IMR-90 (cell line): ENCODE data around the gene EHMT1. TPM values are rescaled to one million over a fixed set of nuclear protein-coding genes. Genes with fewer than 3 reads are reported as not detected.

Experiments used
- ATAC-seq: fragments of 200-7000 bp; cut with Tn5 transposase; 2 replicates; pipeline ENCODE4 v1.9.1; 2020; ENCODE audit warnings: low read depth, mild to moderate bottlenecking, moderate library complexity
- BruUV-seq: library from RNA; stranded (reverse); fragments of 400-500 nt; replicated peaks from 2 replicates; lab custom pipeline; 2021; lab: Mats Ljungman, UMichigan
- CTCF ChIA-PET: fragments of 300-600 bp; formaldehyde crosslinking; extraction: SDS; loops from one replicate; lab custom pipeline; 2021; ENCODE audit warnings: antibody characterized with exemption; lab: Yijun Ruan, JAX
- POLR2A ChIA-PET: fragments of 300-600 bp; sonication (Branson Sonifier 250); formaldehyde crosslinking; loops from one replicate; lab custom pipeline; 2022; ENCODE audit warnings: antibody characterized with exemption; ENCODE audit not compliant: unreplicated experiment; lab: Charles Lee
- DNase-seq: peaks from one replicate; pipeline ENCODE4 v3.0.0; 2013
- H2AFZ ChIP-seq: replicated peaks from 2 replicates; pipeline ENCODE3; 2013; ENCODE audit warnings: low read length, mild to moderate bottlenecking; ENCODE audit not compliant: poor library complexity
- H2AK5ac ChIP-seq: 2 replicates; pipeline ENCODE4 v1.6.1; 2013; ENCODE audit warnings: low read depth, low read length, inconsistent platforms
- H2AK9ac ChIP-seq: replicated peaks from 2 replicates; pipeline ENCODE3; 2013; ENCODE audit warnings: mild to moderate bottlenecking, low read depth, low read length, moderate library complexity; ENCODE audit not compliant: poor library complexity
- H2BK120ac ChIP-seq: 2 replicates; pipeline ENCODE4 v1.6.1; 2013; ENCODE audit warnings: low read depth, low read length, inconsistent platforms
- H2BK15ac ChIP-seq: 3 replicates; pipeline ENCODE4 v1.6.1; 2013; ENCODE audit warnings: low read depth, low read length, inconsistent platforms
- H2BK20ac ChIP-seq: 2 replicates; pipeline ENCODE4 v1.6.1; 2013; ENCODE audit warnings: low read depth, mild to moderate bottlenecking, inconsistent platforms, low read length, moderate library complexity
- H2BK5ac ChIP-seq: 2 replicates; pipeline ENCODE4 v1.6.1; 2013; ENCODE audit warnings: mild to moderate bottlenecking, low read depth, low read length, inconsistent platforms; ENCODE audit not compliant: poor library complexity, severe bottlenecking
- H3K14ac ChIP-seq: replicated peaks from 2 replicates; pipeline ENCODE4 v1.6.1; 2013; ENCODE audit warnings: low read depth, low read length, inconsistent platforms
- H3K18ac ChIP-seq: 2 replicates; pipeline ENCODE4 v1.6.1; 2013; ENCODE audit warnings: low read depth, low read length, control low read depth
- H3K23ac ChIP-seq: 2 replicates; pipeline ENCODE4 v1.6.1; 2013; ENCODE audit warnings: low read depth, low read length, inconsistent platforms
- H3K27ac ChIP-seq: 2 replicates; pipeline ENCODE4 v1.5.1; 2013; ENCODE audit warnings: mild to moderate bottlenecking, control low read depth, low read length; ENCODE audit not compliant: insufficient read depth
- H3K27me3 ChIP-seq: 2 replicates; pipeline ENCODE4 v1.6.1; 2013; ENCODE audit warnings: low read length; ENCODE audit not compliant: control insufficient read depth, insufficient read depth
- H3K36me3 ChIP-seq: 2 replicates; pipeline ENCODE4 v1.6.1; 2013; ENCODE audit warnings: low read length, mixed read lengths; ENCODE audit not compliant: control insufficient read depth, insufficient read depth
- H3K4ac ChIP-seq: 2 replicates; pipeline ENCODE4 v1.6.1; 2013; ENCODE audit warnings: low read depth, low read length, inconsistent platforms
- H3K4me1 ChIP-seq: 2 replicates; pipeline ENCODE4 v1.6.1; 2013; ENCODE audit warnings: low read length, mixed read lengths; ENCODE audit not compliant: control insufficient read depth, insufficient read depth
- H3K4me2 ChIP-seq: 2 replicates; pipeline ENCODE4 v1.6.1; 2013; ENCODE audit warnings: low read depth, mild to moderate bottlenecking, control low read depth, low read length, moderate library complexity
- H3K4me3 ChIP-seq: 2 replicates; pipeline ENCODE4 v1.5.1; 2013; ENCODE audit warnings: low read depth, mild to moderate bottlenecking, control low read depth, low read length, moderate library complexity; ENCODE audit not compliant: insufficient read depth
- H3K56ac ChIP-seq: 2 replicates; pipeline ENCODE4 v1.6.1; 2013; ENCODE audit warnings: low read length, inconsistent platforms; ENCODE audit not compliant: insufficient read depth; ENCODE audit errors: extremely low read depth
- H3K79me1 ChIP-seq, 2 experiments: 2 replicates each; pipeline ENCODE4 v1.6.1; 2013; ENCODE audit warnings: low read length in 2 of 2, inconsistent platforms in 1 of 2, low read depth in 1 of 2
- H3K9ac ChIP-seq: 2 replicates; pipeline ENCODE4 v1.6.1; 2013; ENCODE audit warnings: low read depth, low read length, control low read depth
- H3K9me1 ChIP-seq: 2 replicates; pipeline ENCODE4 v1.6.1; 2013; ENCODE audit warnings: low read length, inconsistent platforms; ENCODE audit not compliant: insufficient read depth
- H3K9me3 ChIP-seq: 2 replicates; pipeline ENCODE4 v1.6.1; 2013; ENCODE audit warnings: low read length; ENCODE audit not compliant: control insufficient read depth, insufficient read depth
- H4K20me1 ChIP-seq: 2 replicates; pipeline ENCODE4 v1.6.1; 2013; ENCODE audit warnings: low read length, inconsistent platforms; ENCODE audit not compliant: insufficient read depth
- H4K5ac ChIP-seq: 2 replicates; pipeline ENCODE4 v1.6.1; 2013; ENCODE audit warnings: mild to moderate bottlenecking, low read depth, low read length, control low read depth
- H4K8ac ChIP-seq, 2 experiments: 2 replicates each; pipeline ENCODE4 v1.6.1; 2013; ENCODE audit warnings: low read depth in 2 of 2, low read length in 2 of 2, control low read depth in 1 of 2, inconsistent platforms in 1 of 2
- H4K91ac ChIP-seq: 2 replicates; pipeline ENCODE4 v1.6.1; 2013; ENCODE audit warnings: low read depth, low read length, inconsistent platforms; ENCODE audit not compliant: insufficient read depth
- BHLHE40 ChIP-seq: fragments of 150-350 bp; IDR thresholded peaks from 2 replicates; pipeline ENCODE4 v1.6.1; 2016; ENCODE audit warnings: mild to moderate bottlenecking, low read depth, low read length
- MAFK ChIP-seq: IDR thresholded peaks from 2 replicates; pipeline ENCODE4 v1.6.1; 2012; ENCODE audit warnings: low read depth, low read length, improper control_type of control experiment
- MXI1 ChIP-seq: IDR thresholded peaks from 2 replicates; pipeline ENCODE4 v1.6.1; 2012; ENCODE audit warnings: low read depth, mild to moderate bottlenecking, low read length, moderate library complexity, borderline replicate concordance
- NFE2L2 ChIP-seq: fragments of 150-350 bp; IDR thresholded peaks from 2 replicates; pipeline ENCODE4 v1.6.1; 2016; ENCODE audit warnings: low read depth, mild to moderate bottlenecking, low read length
- RAD21 ChIP-seq: IDR thresholded peaks from 2 replicates; pipeline ENCODE4 v1.6.1; 2012; ENCODE audit warnings: low read length, improper control_type of control experiment
- RFX5 ChIP-seq: IDR thresholded peaks from 2 replicates; pipeline ENCODE4 v1.8.0; 2012; ENCODE audit warnings: low read depth, mild to moderate bottlenecking, low read length, moderate library complexity
- SMC3 ChIP-seq: fragments of 150-350 bp; IDR thresholded peaks from 2 replicates; pipeline ENCODE4 v1.6.1; 2016; ENCODE audit warnings: low read depth, mild to moderate bottlenecking, antibody characterized with exemption, low read length, moderate library complexity
- WGBS, 2 experiments: methylation state at CpG; one replicate each; pipeline versions ENCODE4 v1.1.5 to v1.1.7; 2013; ENCODE audit warnings: missing lambda C conversion rate in 2 of 2; ENCODE audit not compliant: insufficient read length in 1 of 2; ENCODE audit errors: extremely low coverage in 2 of 2; 5-methylcytosine and 5-hydroxymethylcytosine counted together
- dilution Hi-C: fragments of 300-500 bp; cut with HindIII; formaldehyde crosslinking; loops from one replicate; pipeline ENCODE4 v1.14.3; 2018; ENCODE audit warnings: low sequenced_read_pairs; ENCODE audit not compliant: unreplicated experiment
- in situ Hi-C: fragments of 300-500 bp; cut with MboI; formaldehyde crosslinking; loops from 3 replicates; pipeline ENCODE4 v1.14.3; 2019; ENCODE audit warnings: low sequenced_read_pairs, inconsistent platforms, mixed read lengths
- intact Hi-C: fragments of 100-400 bp; cut with micrococcal nuclease; formaldehyde crosslinking; loops from 2 replicates; pipeline ENCODE4 v1.10.0; 2022
- polyA plus RNA-seq, 3 experiments: library from polyadenylated mRNA; depleted of rRNA; stranded (reverse); fragments of >200 nt; gene quantifications; 2 replicates each; pipeline ENCODE4 v1.2.3, GENCODE V29; 2012; ENCODE audit warnings: low replicate concordance in 1 of 3
- total RNA-seq: library from RNA; depleted of rRNA; stranded (reverse); fragments of >200 nt; gene quantifications from 2 replicates; pipeline ENCODE4 v1.2.3, GENCODE V29; 2012
- TF ChIP-seq, protein P1 (sequence below): conservative IDR thresholded peaks from 2 replicates; pipeline ENCODE4 v1.5.1; 2012; ENCODE audit warnings: mild to moderate bottlenecking, low read depth, low read length, improper control_type of control experiment

EHMT1 gene
- total and polyA plus RNA-seq, 2 of the 4 experiments (the other 2 are of a cell fraction) = 32.8 to 35.1 TPM

DNA sequence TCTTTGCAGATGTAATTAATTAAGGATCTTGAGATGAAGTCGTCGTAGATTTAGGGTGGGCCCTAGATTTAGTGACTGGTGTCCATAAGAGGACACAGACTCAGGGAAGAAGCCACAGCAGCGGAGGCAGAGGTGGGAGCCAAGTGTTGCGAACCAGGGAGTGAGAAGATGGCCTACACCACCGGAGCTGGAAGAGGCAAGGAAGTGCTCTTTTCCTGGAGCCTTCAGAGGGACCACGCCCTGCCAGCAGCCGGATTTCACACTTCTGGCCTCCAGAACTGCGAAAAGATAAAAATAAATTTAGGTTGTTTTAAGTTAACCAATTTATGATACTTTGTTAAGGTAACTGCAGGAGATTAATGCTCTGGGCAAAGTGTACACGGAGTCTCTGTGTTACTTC is 30.7 kb downstream of the EHMT1 start:
- Histone ChIP-seq H2BK5ac (no peak overlapping the region), H4K8ac (no peak overlapping the region), H3K4ac (no peak overlapping the region), H3K27me3 (no peaks in the 10 kb centered on the region), H4K91ac (no peak overlapping the region), H3K9me3 (no peaks in the 10 kb centered on the region), H3K36me3 (peaks cover 3% of the 10 kb centered on the region), H3K23ac (no peak overlapping the region), H3K4me1 (no peaks in the 10 kb centered on the region), H2BK20ac (no peak overlapping the region), H2BK15ac (no peak overlapping the region), H3K9me1 (peaks cover 19% of the 10 kb centered on the region), H4K5ac (no peak overlapping the region), H2BK120ac (no peak overlapping the region), H3K27ac (no peak overlapping the region), H3K14ac (no peak overlapping the region), H4K20me1 (peaks cover 54% of the 10 kb centered on the region), H3K56ac (no peak overlapping the region), H3K4me2 (no peak overlapping the region), H2AK9ac (no peak overlapping the region), H2AK5ac (no peak overlapping the region), H3K9ac (no peak overlapping the region), H2AFZ (no peak overlapping the region), H3K79me1 (peaks cover 27 to 81% of the 10 kb centered on the region in 2 experiments), H3K4me3 (no peak overlapping the region), H3K18ac (no peak overlapping the region)
- ChIA-PET POLR2A (no interaction called here), CTCF (no interaction called here)
- in situ Hi-C loops (no loop called here), intact Hi-C loops (no loop called here), dilution Hi-C loops (no loop called here)
- BruUV-seq = no TSS peak
- DNase-seq = no peak
- WGBS, 2 experiments = 98% methylated on average over 8 of the region's 9 CpGs; no CpG with 5 or more reads in 1 of the 2 experiments
- no peak for TF ChIP-seq NFE2L2
- no peak for TF ChIP-seq BHLHE40
- no peak for TF ChIP-seq MXI1
- no peak for TF ChIP-seq MAFK
- TF ChIP-seq, protein P1, sequence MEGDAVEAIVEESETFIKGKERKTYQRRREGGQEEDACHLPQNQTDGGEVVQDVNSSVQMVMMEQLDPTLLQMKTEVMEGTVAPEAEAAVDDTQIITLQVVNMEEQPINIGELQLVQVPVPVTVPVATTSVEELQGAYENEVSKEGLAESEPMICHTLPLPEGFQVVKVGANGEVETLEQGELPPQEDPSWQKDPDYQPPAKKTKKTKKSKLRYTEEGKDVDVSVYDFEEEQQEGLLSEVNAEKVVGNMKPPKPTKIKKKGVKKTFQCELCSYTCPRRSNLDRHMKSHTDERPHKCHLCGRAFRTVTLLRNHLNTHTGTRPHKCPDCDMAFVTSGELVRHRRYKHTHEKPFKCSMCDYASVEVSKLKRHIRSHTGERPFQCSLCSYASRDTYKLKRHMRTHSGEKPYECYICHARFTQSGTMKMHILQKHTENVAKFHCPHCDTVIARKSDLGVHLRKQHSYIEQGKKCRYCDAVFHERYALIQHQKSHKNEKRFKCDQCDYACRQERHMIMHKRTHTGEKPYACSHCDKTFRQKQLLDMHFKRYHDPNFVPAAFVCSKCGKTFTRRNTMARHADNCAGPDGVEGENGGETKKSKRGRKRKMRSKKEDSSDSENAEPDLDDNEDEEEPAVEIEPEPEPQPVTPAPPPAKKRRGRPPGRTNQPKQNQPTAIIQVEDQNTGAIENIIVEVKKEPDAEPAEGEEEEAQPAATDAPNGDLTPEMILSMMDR = no peak
- TF ChIP-seq SMC3 = no peak
- no peak for TF ChIP-seq RAD21
- TF ChIP-seq RFX5 = no peak
- ATAC-seq = no peak
